ENCODE data around the gene ACSS1. TPM values are rescaled to one million over a fixed set of nuclear protein-coding genes. Genes with fewer than 3 reads are reported as not detected.

Gene ACSS1
- total RNA-seq, 1 donor from 2014 or later, result 7.3 TPM

DNA sequence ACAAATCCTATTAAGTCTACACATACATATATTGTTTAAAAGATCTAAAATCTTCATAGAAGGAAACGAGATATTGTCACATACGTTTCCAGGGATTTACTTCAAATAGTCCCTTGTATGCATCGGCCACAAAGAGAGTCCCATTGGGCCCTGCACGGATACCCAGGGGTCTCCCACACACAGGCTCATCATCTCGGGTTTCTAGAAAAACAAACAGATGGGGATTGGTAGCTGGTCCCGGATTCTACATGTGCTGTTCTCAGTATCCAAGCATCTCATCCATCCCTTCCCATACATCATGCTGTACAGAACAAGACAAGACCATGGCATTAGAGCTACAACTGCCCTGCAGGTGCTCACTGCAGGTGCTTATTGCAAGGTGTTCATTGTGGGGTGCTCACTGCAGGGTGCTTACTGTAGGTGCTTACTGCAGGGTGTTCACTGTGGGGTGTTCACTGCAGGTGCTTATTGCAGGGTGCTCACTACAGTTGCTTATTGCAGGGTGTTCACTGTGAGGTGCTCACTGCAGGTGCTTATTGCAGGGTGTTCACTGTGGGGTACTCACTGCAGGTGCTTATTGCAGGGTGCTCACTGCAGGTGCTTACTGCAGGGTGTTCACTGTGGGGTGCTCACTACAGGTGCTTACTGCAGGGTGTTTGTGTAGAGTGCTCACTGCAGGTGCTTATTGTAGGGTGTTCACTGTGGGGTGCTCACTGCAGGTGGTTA is 86.4 kb downstream of the ACSS1 start:
- Histone ChIP-seq H3K4me3 (ENCODE audit: low read depth, low read length) (no peak overlapping the region), H3K36me3 (ENCODE audit: control insufficient read depth, insufficient read depth, low read length) (no peaks in the 10 kb centered on the region), H3K27me3 (ENCODE audit: control insufficient read depth, insufficient read depth, low read length) (no peaks in the 10 kb centered on the region)
- no peak for DNase-seq (ENCODE audit: low read depth)
- TF ChIP-seq, protein P1, sequence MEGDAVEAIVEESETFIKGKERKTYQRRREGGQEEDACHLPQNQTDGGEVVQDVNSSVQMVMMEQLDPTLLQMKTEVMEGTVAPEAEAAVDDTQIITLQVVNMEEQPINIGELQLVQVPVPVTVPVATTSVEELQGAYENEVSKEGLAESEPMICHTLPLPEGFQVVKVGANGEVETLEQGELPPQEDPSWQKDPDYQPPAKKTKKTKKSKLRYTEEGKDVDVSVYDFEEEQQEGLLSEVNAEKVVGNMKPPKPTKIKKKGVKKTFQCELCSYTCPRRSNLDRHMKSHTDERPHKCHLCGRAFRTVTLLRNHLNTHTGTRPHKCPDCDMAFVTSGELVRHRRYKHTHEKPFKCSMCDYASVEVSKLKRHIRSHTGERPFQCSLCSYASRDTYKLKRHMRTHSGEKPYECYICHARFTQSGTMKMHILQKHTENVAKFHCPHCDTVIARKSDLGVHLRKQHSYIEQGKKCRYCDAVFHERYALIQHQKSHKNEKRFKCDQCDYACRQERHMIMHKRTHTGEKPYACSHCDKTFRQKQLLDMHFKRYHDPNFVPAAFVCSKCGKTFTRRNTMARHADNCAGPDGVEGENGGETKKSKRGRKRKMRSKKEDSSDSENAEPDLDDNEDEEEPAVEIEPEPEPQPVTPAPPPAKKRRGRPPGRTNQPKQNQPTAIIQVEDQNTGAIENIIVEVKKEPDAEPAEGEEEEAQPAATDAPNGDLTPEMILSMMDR (IDR thresholded peaks at IDR 0.05; ENCODE audit: insufficient read depth, low read length, poor library complexity, severe bottlenecking), result no peak

- no peaks in the 10 kb centered on the region for H3K36me3 ChIP-seq (ENCODE audit: control insufficient read depth, insufficient read depth, low read length)
- H3K27me3 ChIP-seq (ENCODE audit: control insufficient read depth, insufficient read depth, low read length), result no peaks in the 10 kb centered on the region
- TF ChIP-seq, protein P1 (IDR thresholded peaks at IDR 0.05; ENCODE audit: insufficient read depth, low read length, poor library complexity, severe bottlenecking), result no peak
- DNase-seq (ENCODE audit: low read depth), result no peak
- H3K4me3 ChIP-seq (ENCODE audit: low read depth, low read length), result no peak overlapping the region
These were observed 87.2 kb downstream of the ACSS1 start for GRCh38 chr20:24970754-24971153.

DNA sequence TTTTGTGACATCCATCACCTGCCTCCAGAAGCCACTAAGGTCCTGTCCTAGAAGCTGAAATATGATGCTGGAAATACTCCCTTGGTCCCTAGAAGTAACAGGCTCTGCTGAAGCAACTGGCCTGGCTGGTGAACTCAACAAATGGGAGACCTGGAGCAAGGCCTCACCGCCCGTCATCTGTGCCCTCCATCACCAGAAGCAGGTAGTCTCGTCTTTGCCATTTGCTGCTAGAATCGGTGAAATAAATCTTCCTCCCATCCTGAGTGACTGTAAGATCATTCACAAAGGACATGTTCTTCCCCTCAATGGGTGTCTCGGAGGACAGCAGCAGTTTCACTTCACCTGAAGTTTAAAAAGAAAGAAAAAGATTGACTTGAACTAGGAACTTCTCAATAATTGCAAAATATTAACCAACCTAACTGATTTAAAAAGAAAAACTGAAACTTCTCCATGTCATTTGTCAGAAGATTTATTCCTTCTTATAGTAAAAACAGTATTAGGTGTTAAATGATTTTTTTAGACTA is 87.8 kb downstream of the ACSS1 start:
- Histone ChIP-seq H3K27me3 (ENCODE audit: control insufficient read depth, insufficient read depth, low read length) (no peaks in the 10 kb centered on the region), H3K36me3 (ENCODE audit: control insufficient read depth, insufficient read depth, low read length) (no peaks in the 10 kb centered on the region), H3K4me3 (ENCODE audit: low read depth, low read length) (no peak overlapping the region)
- TF ChIP-seq, protein P1 (IDR thresholded peaks at IDR 0.05; ENCODE audit: insufficient read depth, low read length, poor library complexity, severe bottlenecking), result no peak
- DNase-seq (ENCODE audit: low read depth), result no peak

DNA sequence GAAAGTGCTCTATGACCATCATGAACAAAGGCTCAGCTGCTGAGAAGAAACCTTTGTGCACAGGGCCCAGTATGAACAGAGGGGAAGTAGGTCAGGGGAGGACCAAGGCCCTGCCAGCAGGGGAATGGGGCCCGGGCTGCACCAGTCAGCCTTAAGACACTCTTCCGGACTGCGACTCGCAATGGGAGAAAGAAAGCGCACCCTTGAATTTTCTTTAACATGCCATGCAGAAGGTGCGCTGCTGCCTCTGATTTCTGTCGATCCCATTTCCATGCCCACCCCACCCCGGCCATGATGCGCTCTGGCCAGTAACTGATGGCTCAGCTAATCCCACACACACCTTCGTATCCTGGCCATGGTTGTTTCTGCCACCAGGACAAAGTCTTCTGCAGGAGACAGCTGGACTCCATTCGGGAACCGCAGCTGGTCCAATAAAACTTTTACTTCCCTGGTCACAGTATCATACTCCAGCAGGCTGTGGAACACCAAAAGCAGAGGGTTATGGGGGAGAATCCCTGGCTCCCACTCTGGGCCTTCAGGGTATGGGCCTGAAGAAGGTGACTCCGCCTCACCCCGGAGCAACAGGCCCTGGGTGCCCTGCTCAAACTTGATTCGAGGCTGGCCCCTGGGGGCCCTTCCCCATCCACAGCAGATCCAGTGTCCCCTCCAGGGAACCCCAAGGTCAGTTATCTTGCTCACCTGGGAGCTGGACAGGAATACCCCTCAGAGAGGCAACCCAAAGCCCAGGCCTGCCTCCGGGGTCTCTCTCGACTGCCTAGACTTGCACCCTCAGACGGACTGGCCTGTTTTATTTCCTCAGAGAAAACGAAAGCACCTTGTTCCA is 88.5 kb downstream of the ACSS1 start:
- Histone ChIP-seq H3K4me3 (ENCODE audit: low read depth, low read length) (no peak overlapping the region), H3K27me3 (ENCODE audit: control insufficient read depth, insufficient read depth, low read length) (no peaks in the 10 kb centered on the region), H3K36me3 (ENCODE audit: control insufficient read depth, insufficient read depth, low read length) (no peaks in the 10 kb centered on the region)
- no peak for DNase-seq (ENCODE audit: low read depth)
- TF ChIP-seq, protein P1 (IDR thresholded peaks at IDR 0.05; ENCODE audit: insufficient read depth, low read length, poor library complexity, severe bottlenecking), result no peak

DNA sequence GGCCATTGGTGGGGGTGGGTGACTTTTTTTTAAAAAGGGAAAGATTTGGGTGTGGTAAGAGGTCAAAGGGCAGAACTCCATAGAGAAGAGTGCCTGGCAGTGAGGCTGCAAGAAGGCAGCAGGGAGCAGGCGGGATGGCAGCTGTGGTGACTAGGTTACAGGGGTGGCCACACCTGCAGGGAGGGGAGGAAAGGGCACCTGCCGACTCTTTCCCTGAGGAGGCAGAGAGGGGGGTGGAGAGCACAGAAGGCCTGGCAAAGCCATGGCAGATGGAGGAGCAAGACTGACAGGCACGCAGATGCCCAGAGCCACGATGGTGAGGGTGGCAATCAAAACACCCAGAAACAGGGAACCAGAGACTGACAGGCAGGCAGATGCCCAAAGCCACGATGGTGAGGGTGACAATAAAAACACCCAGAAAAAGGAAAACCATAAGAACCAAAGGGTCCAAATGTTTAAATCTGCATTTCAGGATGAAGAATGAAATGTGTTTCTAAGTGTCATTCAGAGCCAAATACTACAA is 89.6 kb downstream of the ACSS1 start:
- no peak for DNase-seq (ENCODE audit: low read depth)
- no peaks in the 10 kb centered on the region for H3K36me3 ChIP-seq (ENCODE audit: control insufficient read depth, insufficient read depth, low read length)
- H3K4me3 ChIP-seq (ENCODE audit: low read depth, low read length), result no peak overlapping the region
- TF ChIP-seq, protein P1 (IDR thresholded peaks at IDR 0.05; ENCODE audit: insufficient read depth, low read length, poor library complexity, severe bottlenecking), result no peak
- H3K27me3 ChIP-seq (ENCODE audit: control insufficient read depth, insufficient read depth, low read length), result no peaks in the 10 kb centered on the region

Data from kidney epithelial cell (primary cell).